Measurements from ENCODE around the gene BCL2L2. TPM values are rescaled to one million over a fixed set of nuclear protein-coding genes. Genes with fewer than 3 reads are reported as not detected.

Gene BCL2L2
- total and polyA plus RNA-seq, 9 donors = 17.0 to 38.7 (median 31.7) TPM

DNA sequence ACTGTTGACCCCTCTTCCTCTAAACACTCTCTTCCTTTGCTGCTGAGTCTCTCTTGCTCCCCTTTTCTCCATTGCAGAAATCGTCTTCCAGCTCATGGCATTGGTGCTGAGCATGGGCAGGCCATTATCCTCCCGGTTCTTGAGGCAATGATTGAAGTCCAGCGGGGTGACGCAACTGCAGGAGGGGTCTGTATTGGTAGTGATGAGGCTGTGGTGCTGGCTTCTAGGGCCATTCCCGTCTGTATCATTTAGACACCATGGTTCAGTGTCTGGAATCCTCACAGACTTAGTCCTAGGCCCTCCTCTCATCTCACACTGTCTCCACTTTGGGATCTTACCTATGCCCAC is 46.8 kb downstream of the BCL2L2 start:
- Histone ChIP-seq H3K36me3 (no peaks in the 10 kb centered on the region), H3K27me3 (no peaks in the 10 kb centered on the region), H3K4me1 (ENCODE audit: insufficient read depth) (peaks cover 4% of the 10 kb centered on the region), H3K27ac (no peak overlapping the region), H3K9me3 (no peaks in the 10 kb centered on the region), H3K4me3 (no peak overlapping the region)
- intact Hi-C loops (cut with DNase I) = no loop called here
- WGBS, 3 donors = 56 to 71% (median 70%) methylated on average over 5 of the region's 5 CpGs
- DNase-seq = no peak
- no peak for TF ChIP-seq POLR2A (IDR thresholded peaks at IDR 0.05)
- TF ChIP-seq EP300 (IDR thresholded peaks at IDR 0.05) = no peak
- no peak for TF ChIP-seq CTCF (IDR thresholded peaks at IDR 0.05)

- Histone ChIP-seq H3K27ac (no peak overlapping the region), H3K27me3 (no peaks in the 10 kb centered on the region), H3K4me1 (ENCODE audit: insufficient read depth) (peaks cover 4% of the 10 kb centered on the region), H3K9me3 (no peaks in the 10 kb centered on the region), H3K4me3 (no peak overlapping the region), H3K36me3 (no peaks in the 10 kb centered on the region)
- no peak for TF ChIP-seq POLR2A (IDR thresholded peaks at IDR 0.05)
- no peak for TF ChIP-seq EP300 (IDR thresholded peaks at IDR 0.05)
- no peak for TF ChIP-seq CTCF (IDR thresholded peaks at IDR 0.05)
- WGBS, 3 donors = 78 to 83% (median 79%) methylated on average over 6 of the region's 6 CpGs
- no peak for DNase-seq
- intact Hi-C loops (cut with DNase I) = no loop called here
Measured at GRCh38 chr14:23354990-23355389, 48.4 kb downstream of the BCL2L2 start.

DNA sequence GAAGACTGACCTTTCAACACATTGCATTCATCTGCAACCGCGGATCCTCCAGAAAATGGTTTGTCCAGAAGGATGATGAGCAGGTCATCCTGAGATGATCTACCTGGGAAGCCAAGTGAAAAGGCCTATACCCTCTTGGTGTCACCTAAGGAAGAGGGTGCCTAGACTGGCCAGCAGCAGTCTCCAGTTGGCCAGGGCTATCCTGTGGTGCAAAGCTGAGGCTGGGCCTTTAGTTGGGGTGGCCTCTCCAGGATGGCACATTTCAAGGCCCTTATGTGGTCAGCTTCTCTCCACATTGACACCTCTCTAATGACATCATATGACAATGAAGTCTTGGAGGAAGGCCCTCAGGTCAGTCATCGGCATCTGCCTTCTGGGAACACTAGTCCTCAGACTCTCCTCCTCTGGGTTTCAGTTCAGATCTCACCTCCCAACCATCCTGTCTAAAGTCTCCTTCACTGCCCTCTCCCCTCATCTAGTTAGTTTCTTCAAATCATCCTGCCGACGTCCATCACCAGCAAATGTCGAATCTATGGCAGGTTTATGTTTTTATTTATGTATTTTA is 49.3 kb downstream of the BCL2L2 start:
- DNase-seq = no peak
- intact Hi-C loops (cut with DNase I) = no loop called here
- no peaks in the 10 kb centered on the region for H3K36me3 ChIP-seq
- no peak overlapping the region for H3K27ac ChIP-seq
- no peaks in the 10 kb centered on the region for H3K9me3 ChIP-seq
- WGBS, 3 donors = 78 to 86% (median 83%) methylated on average over 6 of the region's 6 CpGs
- H3K4me3 ChIP-seq = no peak overlapping the region
- no peaks in the 10 kb centered on the region for H3K27me3 ChIP-seq
- TF ChIP-seq POLR2A (IDR thresholded peaks at IDR 0.05) (no peak), CTCF (IDR thresholded peaks at IDR 0.05) (no peak), EP300 (IDR thresholded peaks at IDR 0.05) (no peak)
- peaks cover 4% of the 10 kb centered on the region for H3K4me1 ChIP-seq (ENCODE audit: insufficient read depth)

GRCh38 chr14:23356662-23357061 is 50.0 kb downstream of the BCL2L2 start:
- H3K9me3 ChIP-seq = no peaks in the 10 kb centered on the region
- TF ChIP-seq POLR2A (IDR thresholded peaks at IDR 0.05) (no peak), EP300 (IDR thresholded peaks at IDR 0.05) (no peak)
- 92 to 100% (median 94%) methylated on average over 4 of the region's 4 CpGs for WGBS, 3 donors
- peaks cover 2% of the 10 kb centered on the region for H3K4me1 ChIP-seq (ENCODE audit: insufficient read depth)
- intact Hi-C loops (cut with DNase I) = no loop called here
- H3K27me3 ChIP-seq = no peaks in the 10 kb centered on the region
- H3K4me3 ChIP-seq = no peak overlapping the region
- DNase-seq = no peak
- no peaks in the 10 kb centered on the region for H3K36me3 ChIP-seq
- H3K27ac ChIP-seq = no peak overlapping the region

- Histone ChIP-seq H3K4me3 (no peak overlapping the region), H3K4me1 (ENCODE audit: insufficient read depth) (no peaks in the 10 kb centered on the region), H3K27me3 (no peaks in the 10 kb centered on the region), H3K36me3 (no peaks in the 10 kb centered on the region), H3K9me3 (no peaks in the 10 kb centered on the region), H3K27ac (no peak overlapping the region)
- TF ChIP-seq EP300 (IDR thresholded peaks at IDR 0.05) (no peak), CTCF (IDR thresholded peaks at IDR 0.05) (no peak), POLR2A (IDR thresholded peaks at IDR 0.05) (no peak)
- 77 to 87% (median 80%) methylated on average over 8 of the region's 8 CpGs for WGBS, 3 donors
- intact Hi-C loops (cut with DNase I) = no loop called here
- no peak for DNase-seq
Measured at GRCh38 chr14:23357261-23357660, 50.6 kb downstream of the BCL2L2 start.
